ENCODE data around the gene NELFB. TPM values are rescaled to one million over a fixed set of nuclear protein-coding genes. Genes with fewer than 3 reads are reported as not detected.

Gene NELFB
- total RNA-seq, 1 experiment from 2014 or later, result 95.0 TPM

GRCh38 chr9:137262909-137263285 lies 7.8 kb downstream of the NELFB start (continued):
- TF ChIP-seq ARID4B (CRISPR knock-in tag; IDR thresholded peaks at IDR 0.05; ENCODE audit: borderline replicate concordance), result no peak
- no peak for TF ChIP-seq CREB1 (CRISPR knock-in tag; IDR thresholded peaks at IDR 0.05)

- no peak overlapping the region for H3K27ac Mint-ChIP-seq
- H3K9me3 Mint-ChIP-seq, result no peaks in the 10 kb centered on the region
- H3K27me3 Mint-ChIP-seq (ENCODE audit: low read depth), result no peaks in the 10 kb centered on the region
- H3K36me3 Mint-ChIP-seq, result peaks cover 14% of the 10 kb centered on the region
- H3K4me3 Mint-ChIP-seq, result no peak overlapping the region
- CTCF ChIA-PET, result interaction anchor here (1.5 to 1.7 kb wide), 2 partner anchors 10 to 19 kb away, joined by 4 to 6 read pairs; no protein-coding TSS in a partner anchor
- no peak for DNase-seq (ENCODE audit: low spot score)
- no peak for TF ChIP-seq IRF2 (CRISPR knock-in tag; IDR thresholded peaks at IDR 0.05; ENCODE audit: borderline replicate concordance, low read depth)
- TF ChIP-seq CBFB (CRISPR knock-in tag; IDR thresholded peaks at IDR 0.05; ENCODE audit: low read depth), result no peak
- no peak for TF ChIP-seq JAZF1 (CRISPR knock-in tag; IDR thresholded peaks at IDR 0.05)
- no peak for ATAC-seq
- peaks cover 3% of the 10 kb centered on the region; the same call in 1 of the 2 replicates for H3K4me1 Mint-ChIP-seq
- POLR2A ChIA-PET, result no interaction called here
Observed at GRCh38 chr9:137263506-137263905, 8.4 kb downstream of the NELFB start.

DNA sequence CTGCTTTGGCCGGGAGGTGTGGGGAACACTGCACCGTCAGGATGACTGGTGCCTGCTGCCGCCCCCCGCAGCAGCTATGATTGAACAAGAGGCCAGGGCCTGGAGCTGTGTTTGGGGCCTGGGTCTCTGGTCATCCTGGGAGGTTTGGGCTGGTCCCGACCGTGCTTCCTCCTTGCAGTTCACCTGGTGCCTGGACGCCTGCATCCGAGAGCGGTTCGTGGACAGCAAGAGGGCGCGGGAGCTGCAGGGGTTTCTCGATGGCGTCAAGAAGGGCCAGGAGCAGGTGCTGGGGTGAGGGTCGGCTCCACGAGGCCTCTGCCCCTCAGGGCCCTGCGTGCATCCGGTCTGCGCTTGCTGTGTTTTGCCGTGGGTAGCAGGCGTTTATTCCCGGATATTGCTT lies 8.9 kb downstream of the NELFB start:
- Mint-ChIP-seq H3K36me3 (peaks cover 13% of the 10 kb centered on the region), H3K4me1 (peaks cover 3% of the 10 kb centered on the region; the same call in 1 of the 2 replicates), H3K9me3 (no peaks in the 10 kb centered on the region), H3K27ac (no peak overlapping the region), H3K27me3 (ENCODE audit: low read depth) (no peaks in the 10 kb centered on the region), H3K4me3 (no peak overlapping the region)
- no peak for ATAC-seq
- DNase-seq (ENCODE audit: low spot score), result no peak
- no peak for TF ChIP-seq ZNF219 (CRISPR knock-in tag; IDR thresholded peaks at IDR 0.05; ENCODE audit: borderline replicate concordance)
- TF ChIP-seq CREM (CRISPR knock-in tag; IDR thresholded peaks at IDR 0.05), result no peak
- no peak for TF ChIP-seq TEAD4 (CRISPR knock-in tag; IDR thresholded peaks at IDR 0.05)
- no peak for TF ChIP-seq NR1H2 (CRISPR knock-in tag; IDR thresholded peaks at IDR 0.05)
- TF ChIP-seq ZNF121 (CRISPR knock-in tag; IDR thresholded peaks at IDR 0.05), result no peak
- no peak for TF ChIP-seq ZBTB43 (CRISPR knock-in tag; IDR thresholded peaks at IDR 0.05)
- no peak for TF ChIP-seq MAX (CRISPR knock-in tag; IDR thresholded peaks at IDR 0.05)
- TF ChIP-seq OVOL2 (CRISPR knock-in tag; IDR thresholded peaks at IDR 0.05; ENCODE audit: borderline replicate concordance), result no peak
- no peak for TF ChIP-seq CREB1 (CRISPR knock-in tag; IDR thresholded peaks at IDR 0.05)
- TF ChIP-seq, protein P1, sequence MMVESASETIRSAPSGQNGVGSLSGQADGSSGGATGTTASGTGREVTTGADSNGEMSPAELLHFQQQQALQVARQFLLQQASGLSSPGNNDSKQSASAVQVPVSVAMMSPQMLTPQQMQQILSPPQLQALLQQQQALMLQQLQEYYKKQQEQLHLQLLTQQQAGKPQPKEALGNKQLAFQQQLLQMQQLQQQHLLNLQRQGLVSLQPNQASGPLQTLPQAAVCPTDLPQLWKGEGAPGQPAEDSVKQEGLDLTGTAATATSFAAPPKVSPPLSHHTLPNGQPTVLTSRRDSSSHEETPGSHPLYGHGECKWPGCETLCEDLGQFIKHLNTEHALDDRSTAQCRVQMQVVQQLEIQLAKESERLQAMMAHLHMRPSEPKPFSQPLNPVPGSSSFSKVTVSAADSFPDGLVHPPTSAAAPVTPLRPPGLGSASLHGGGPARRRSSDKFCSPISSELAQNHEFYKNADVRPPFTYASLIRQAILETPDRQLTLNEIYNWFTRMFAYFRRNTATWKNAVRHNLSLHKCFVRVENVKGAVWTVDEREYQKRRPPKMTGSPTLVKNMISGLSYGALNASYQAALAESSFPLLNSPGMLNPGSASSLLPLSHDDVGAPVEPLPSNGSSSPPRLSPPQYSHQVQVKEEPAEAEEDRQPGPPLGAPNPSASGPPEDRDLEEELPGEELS (CRISPR knock-in tag; IDR thresholded peaks at IDR 0.05), result no peak
- no peak for TF ChIP-seq SOX15 (CRISPR knock-in tag; IDR thresholded peaks at IDR 0.05)
- no peak for TF ChIP-seq NR3C1 (CRISPR knock-in tag; conservative IDR thresholded peaks at IDR 0.05; ENCODE audit: low read depth)
- TF ChIP-seq PRDM15 (CRISPR knock-in tag; IDR thresholded peaks at IDR 0.05), result no peak
- TF ChIP-seq ETV6 (CRISPR knock-in tag; IDR thresholded peaks at IDR 0.05), result no peak
- no peak for TF ChIP-seq NR2C2 (CRISPR knock-in tag; IDR thresholded peaks at IDR 0.05)
- TF ChIP-seq, protein P2, sequence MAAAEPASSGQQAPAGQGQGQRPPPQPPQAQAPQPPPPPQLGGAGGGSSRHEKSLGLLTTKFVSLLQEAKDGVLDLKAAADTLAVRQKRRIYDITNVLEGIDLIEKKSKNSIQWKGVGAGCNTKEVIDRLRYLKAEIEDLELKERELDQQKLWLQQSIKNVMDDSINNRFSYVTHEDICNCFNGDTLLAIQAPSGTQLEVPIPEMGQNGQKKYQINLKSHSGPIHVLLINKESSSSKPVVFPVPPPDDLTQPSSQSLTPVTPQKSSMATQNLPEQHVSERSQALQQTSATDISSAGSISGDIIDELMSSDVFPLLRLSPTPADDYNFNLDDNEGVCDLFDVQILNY (CRISPR knock-in tag; IDR thresholded peaks at IDR 0.05), result no peak
- CTCF ChIA-PET, result interaction anchor here (1.1 kb wide), 1 partner anchor 28 kb away, joined by 3 read pairs; no protein-coding TSS in a partner anchor
- POLR2A ChIA-PET, result no interaction called here

Measured in WTC11 (cell line).